Measurements from ENCODE around the gene DENND1A.

The DENND1A gene

DNA sequence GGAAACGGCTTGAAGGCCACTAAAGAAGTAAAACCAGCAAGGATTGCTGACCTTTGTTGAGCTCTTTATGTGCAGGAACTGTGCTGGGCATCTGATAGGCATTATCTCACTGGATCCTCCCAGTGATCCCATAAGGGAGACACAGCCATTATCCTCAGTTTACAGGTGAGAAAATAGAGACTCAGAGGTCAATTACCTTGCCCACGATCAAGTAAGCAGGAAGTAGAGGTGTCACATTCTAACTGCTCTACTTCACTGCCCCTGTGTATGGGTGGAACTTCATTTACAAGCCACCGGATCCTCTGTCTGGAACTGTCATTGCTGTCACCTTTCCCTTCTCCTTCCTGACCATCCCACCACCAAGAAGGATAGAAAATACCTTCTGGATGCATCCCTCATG, 325.1 kb downstream of the DENND1A start:
- H3K4me3 ChIP-seq (ENCODE audit: low read length) = no peak overlapping the region
- no peak for TF ChIP-seq ZNF274 (IDR thresholded peaks at IDR 0.05; ENCODE audit: low read depth, low read length)

GRCh38 chr9:123601828-123602227, 328.1 kb downstream of the DENND1A start:
- H3K4me3 ChIP-seq (ENCODE audit: low read length) = no peak overlapping the region
- no peak for TF ChIP-seq ZNF274 (IDR thresholded peaks at IDR 0.05; ENCODE audit: low read depth, low read length)

DNA sequence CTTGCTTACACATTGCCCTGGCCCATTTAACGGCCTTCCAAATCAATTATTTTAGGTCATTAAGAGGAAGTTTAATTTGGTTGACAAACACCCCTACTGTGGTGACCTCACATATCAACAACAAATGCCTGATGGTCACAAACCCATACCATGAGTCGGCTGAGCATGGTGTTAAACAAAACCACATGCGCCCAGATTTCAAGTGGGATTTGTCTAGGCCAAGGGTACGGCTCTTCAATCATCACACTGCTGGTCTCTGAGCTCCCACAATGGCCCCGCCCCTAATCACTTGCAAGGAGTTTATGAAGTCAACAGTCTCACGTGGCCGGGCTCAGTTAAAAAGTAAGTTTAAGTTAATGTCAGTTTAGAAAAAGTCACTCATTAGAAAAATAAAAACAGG, 330.1 kb downstream of the DENND1A start:
- TF ChIP-seq ZNF274 (IDR thresholded peaks at IDR 0.05; ENCODE audit: low read depth, low read length) = no peak
- H3K4me3 ChIP-seq (ENCODE audit: low read length) = no peak overlapping the region

DNA sequence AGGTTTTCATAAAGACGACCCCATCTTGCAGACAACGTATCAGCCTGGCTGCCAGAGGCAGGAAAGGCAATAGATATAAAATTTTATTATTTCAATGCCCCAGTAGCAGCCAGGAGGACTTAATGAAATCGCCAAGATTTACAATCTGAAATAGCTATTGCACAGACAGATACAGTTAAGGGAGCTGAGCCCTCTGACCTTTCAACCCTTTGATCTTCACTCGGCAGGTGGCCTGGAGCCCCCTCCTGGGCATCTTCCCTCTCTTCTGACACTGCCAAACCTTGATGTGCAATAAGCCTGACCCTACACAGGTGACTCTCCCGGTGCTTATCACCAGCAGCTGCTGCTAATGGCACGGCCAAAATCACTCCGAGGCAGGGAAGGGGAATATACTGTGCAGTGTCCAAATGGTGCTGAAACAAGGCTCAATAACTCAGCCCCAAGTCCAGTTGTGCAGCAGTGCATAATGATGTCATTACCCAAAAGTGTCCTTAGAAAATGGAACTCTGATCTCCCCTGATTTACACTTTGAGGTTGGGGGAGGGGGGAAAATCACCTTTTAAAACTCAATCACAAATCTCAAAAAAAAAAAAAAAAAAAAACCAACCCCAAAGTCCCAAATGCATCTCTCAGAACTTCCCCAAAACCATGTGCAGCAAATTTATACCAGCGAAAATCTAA, 331.9 kb downstream of the DENND1A start:
- TF ChIP-seq ZNF274 (IDR thresholded peaks at IDR 0.05; ENCODE audit: low read depth, low read length) = no peak
- H3K4me3 ChIP-seq (ENCODE audit: low read length) = no peak overlapping the region

GRCh38 chr9:123597048-123597447, 332.9 kb downstream of the DENND1A start:
- H3K4me3 ChIP-seq (ENCODE audit: low read length) = no peak overlapping the region

DNA sequence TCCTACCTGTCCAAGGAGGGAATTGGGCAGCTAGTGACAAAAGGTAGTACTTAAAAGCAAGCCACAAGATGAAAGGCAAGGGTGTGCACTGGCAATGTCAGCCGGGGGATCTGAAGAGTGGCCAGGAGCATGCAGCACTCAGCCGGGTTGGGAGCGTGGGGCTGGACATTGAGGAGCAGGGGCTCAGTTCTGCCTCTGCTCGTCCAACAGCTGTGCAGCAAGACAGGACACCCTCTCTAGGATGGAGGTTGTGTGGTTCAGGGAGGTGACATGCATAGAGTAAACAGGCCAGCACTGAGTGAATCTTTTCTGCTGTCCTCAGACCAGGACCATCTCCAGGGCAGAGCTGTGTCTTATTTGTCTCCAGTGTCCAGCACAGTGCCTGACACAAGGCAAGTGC, 338.6 kb downstream of the DENND1A start:
- TF ChIP-seq ZNF274 (IDR thresholded peaks at IDR 0.05; ENCODE audit: low read depth, low read length) = no peak
- no peak overlapping the region for H3K4me3 ChIP-seq (ENCODE audit: low read length)

More at GRCh38 chr9:123597048-123597447, 332.9 kb downstream of the DENND1A start:
- TF ChIP-seq ZNF274 (IDR thresholded peaks at IDR 0.05; ENCODE audit: low read depth, low read length) = no peak

GRCh38 chr9:123590499-123590898, 339.4 kb downstream of the DENND1A start:
- no peak for TF ChIP-seq ZNF274 (IDR thresholded peaks at IDR 0.05; ENCODE audit: low read depth, low read length)
- no peak overlapping the region for H3K4me3 ChIP-seq (ENCODE audit: low read length)

GRCh38 chr9:123589361-123590239, 340.3 kb downstream of the DENND1A start:
- no peak overlapping the region for H3K4me3 ChIP-seq (ENCODE audit: low read length)
- TF ChIP-seq ZNF274 (IDR thresholded peaks at IDR 0.05; ENCODE audit: low read depth, low read length) = no peak

DNA sequence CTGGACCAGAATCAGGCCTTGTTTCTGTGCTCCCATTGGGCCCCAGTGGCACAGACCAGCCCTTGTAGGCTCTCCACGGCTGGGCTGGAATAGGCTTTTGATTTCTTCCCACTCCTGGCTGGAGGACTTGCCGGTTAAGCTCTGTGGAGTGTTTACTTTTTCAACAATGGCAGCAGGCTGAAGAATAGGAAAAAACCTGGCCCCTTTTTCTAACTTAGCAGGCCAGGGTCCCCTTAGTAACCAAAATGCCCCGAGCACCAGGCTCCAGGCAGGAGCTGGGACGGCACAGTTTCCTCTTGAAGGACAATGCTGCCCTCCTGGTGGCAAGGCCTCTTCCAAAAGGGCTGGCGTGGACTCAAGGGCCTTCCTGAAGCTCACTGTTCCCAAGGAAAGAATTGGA, 343.7 kb downstream of the DENND1A start:
- no peak overlapping the region for H3K4me3 ChIP-seq (ENCODE audit: low read length)
- no peak for TF ChIP-seq ZNF274 (IDR thresholded peaks at IDR 0.05; ENCODE audit: low read depth, low read length)

- no peak overlapping the region for H3K4me3 ChIP-seq (ENCODE audit: low read length)
- TF ChIP-seq ZNF274 (IDR thresholded peaks at IDR 0.05; ENCODE audit: low read depth, low read length) = no peak
Observed at GRCh38 chr9:123584202-123585176, 345.4 kb downstream of the DENND1A start.

- no peak for TF ChIP-seq ZNF274 (IDR thresholded peaks at IDR 0.05; ENCODE audit: low read depth, low read length)
- H3K4me3 ChIP-seq (ENCODE audit: low read length) = no peak overlapping the region
Observed at GRCh38 chr9:123583646-123584045, 346.3 kb downstream of the DENND1A start.

DNA sequence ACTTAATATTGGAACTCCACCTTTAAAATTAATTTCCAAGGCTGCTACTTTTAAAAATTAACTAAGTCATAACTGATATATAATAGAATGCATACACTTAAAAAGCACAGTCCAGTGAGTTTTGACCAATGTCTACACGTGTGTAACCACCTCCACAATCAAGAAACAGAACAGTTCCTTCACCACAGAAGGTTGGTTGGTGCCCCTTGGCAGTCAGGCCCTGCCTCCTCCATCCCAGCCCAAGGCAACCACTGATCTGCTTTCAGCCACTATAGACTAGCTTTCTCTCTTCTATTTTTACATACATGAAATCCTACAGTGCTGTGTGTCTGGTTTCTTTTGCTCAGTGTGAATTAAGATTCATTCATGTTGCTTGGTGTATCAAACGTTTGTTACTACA, 358.7 kb downstream of the DENND1A start:
- no peak for TF ChIP-seq ZNF274 (IDR thresholded peaks at IDR 0.05; ENCODE audit: low read depth, low read length)
- H3K4me3 ChIP-seq (ENCODE audit: low read length) = no peak overlapping the region

DNA sequence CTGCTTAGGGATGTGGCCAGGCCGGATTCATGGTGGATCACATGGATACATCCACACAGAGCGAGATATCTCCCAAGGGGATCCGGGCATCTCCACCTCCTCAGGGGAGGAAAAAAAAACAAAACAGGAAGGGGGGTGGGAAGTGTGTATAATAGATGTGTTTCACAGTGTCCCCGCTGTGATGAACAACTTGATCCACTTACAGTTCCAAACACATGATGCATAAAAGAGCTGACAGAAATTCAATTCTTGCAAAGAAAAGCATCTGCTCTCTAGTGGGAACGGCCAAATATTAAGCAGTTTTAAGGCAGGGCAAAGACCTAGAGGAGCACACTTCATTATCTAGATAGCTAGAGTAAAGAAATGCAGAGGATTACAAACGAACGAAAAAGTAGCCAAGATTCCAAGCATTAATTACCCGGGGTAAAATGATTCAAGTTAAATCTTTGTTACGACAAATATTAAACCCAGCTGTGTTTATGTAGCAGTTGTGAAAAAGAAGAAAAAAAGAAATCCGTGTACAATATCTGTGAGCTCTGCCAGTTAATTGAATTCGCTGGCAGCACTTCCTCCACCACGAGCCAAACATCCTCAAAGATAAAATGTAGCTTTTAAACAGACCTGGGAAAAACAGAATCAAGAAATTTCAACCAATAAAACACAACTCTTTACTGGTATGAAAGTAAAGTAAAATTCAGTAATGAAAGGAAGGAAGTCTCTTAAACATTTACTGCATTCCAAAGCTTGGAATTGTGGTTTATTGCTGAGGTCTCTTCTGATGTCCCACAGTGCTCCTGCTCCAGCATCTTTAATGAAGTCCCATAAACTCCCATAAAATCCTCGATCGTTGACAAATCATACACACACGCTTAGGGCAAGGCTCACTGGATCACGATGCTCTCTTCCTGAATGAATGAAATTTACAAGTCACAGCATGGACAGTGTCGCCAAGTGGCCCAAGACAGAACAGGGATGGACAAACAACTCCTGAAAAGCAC, 360.9 kb downstream of the DENND1A start:
- H3K4me3 ChIP-seq (ENCODE audit: low read length) = no peak overlapping the region
- no peak for TF ChIP-seq ZNF274 (IDR thresholded peaks at IDR 0.05; ENCODE audit: low read depth, low read length)
